CD4-positive, alpha-beta T cell treated with Interleukin-15 for 1 hour (primary cell): ENCODE results near the gene COASY.
"Not testable (repeated sequence)": the region's sequence is repeated elsewhere in the genome, so short reads cannot be mapped to it uniquely, and the experiment has no call there.

Experiments
- DNase-seq: peaks from one replicate; pipeline ENCODE4 v3.0.0-alpha.2; 2020

COASY gene

DNA sequence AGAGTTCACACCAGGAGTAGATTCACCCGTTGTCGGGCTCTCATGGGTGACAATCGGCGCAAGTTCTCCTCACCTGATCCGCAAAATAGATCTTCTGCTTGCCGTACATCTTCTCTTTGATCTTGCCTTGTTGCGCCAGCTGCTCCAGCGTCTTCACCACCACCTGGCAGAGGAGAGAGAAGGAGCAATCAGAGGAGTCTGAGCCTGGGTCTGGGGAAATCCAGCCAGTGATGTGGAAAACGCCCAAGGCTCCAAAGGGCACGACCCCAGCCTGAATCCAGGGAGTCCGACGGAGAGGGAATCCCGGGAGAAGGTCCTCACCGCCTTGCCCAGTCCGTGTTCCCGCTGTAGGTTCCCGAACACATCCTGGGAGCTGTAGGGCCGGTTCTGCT, 15.2 kb downstream of the COASY start:
- DNase-seq: no peak

DNA sequence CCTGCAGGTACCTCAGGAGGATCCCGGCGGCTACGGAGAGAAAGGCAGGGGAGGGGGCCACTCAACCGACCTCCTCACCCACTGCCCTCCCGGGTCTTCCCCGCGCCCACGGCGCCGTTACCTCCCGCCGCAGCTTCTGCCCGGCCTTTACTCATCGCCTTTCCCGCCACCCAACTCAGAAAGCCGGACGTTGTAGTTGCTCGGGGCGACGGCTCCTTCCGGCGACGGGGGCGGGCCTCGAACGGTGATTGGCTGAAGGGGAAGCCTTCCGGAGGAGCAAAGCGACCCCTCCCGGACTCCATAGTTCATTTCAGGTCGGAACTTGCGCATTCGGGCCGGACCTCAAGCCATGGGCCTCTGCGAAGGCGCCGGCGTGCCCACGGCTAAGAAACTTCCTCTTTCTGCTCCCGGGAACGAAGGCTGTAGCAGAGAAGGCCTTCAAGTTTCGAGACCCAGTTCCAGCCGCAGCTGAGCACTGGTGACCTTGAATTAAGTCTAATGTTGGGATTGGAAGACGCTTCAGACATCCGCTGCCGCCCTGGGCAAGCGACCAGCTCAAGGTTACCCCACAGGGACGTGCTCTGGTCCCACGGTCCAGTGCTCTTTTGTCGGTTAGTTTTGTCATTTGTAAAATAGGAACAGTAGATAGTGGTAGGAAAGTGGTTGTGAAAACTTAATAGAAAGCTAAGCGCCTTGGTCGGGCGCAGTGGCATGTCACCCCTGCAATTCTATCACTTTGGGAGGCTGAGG, 15.8 kb downstream of the COASY start, which contains the start of gene PSMC3IP:
PSMC3IP (minus strand) TSS at position 198 of the 750 bp plus-strand sequence; CDS start at position 155, 43 bp downstream.
- DNase-seq: peak; percentile 92

GRCh38 chr17:42578282-42578869, 16.4 kb downstream of the COASY start:
- DNase-seq: peak; percentile 66

- DNase-seq: no peak
Measured at GRCh38 chr17:42579794-42580551, 18.0 kb downstream of the COASY start.

- DNase-seq: no peak
Measured at GRCh38 chr17:42581744-42582270, 19.9 kb downstream of the COASY start.

DNA sequence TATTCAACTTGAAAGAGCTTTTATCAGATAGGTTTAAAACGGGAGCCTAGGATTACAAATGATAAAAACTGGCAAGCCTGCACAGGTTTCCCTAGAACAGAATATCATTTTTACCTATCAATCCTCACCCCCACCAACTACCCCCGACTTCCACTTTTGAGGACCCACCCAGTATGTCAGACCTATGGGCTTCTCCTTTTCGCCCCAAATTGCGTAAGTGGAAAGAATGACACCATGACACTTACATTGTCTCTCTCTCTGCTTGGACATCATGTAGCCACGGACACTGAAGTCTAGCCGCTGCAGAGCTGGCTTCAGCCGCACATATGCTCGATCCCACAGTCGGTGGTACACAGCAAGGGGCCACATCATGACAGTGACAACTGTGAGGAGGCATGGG, 22.9 kb downstream of the COASY start:
- DNase-seq: no peak

DNA sequence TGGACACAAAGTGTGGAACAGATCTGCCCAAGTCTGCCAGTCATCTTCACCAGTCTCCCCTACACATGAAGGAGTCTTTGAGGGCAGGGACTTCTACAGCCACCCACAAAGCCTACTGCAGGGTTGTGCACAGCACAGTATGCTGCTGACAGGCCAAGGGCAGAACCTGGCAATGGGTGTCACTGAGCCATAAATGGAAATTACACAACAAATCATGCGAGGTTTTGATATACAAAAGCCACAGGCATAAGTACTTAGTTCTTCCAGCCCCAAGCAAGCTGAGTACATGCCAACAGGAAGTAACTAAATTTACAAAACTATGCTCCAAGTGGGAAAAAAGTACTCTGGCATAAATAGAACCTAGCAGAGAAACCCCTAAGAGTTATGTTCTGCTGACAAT, 23.4 kb downstream of the COASY start:
- DNase-seq: no peak

GRCh38 chr17:42586514-42587230, 24.7 kb downstream of the COASY start:
- DNase-seq: no peak

DNA sequence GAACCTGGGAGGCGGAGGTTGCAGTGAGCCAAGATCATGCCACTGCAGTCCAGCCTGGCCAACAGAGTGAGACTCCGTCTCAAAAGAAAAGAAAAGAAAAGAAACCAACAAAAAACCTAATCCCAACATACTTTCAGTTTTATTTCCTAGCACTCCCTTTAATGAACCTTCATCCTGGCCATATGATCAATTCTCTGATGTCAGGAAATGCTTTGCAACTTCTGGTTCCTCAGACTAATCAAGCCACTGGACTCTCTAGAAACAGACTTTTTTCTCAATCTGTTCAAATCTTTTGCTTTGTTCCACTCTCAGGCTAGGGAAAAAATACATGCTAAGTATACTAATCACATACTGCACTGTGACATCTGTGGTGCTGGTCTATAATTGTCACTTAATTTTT, 28.9 kb downstream of the COASY start:
- DNase-seq: no peak

GRCh38 chr17:42591411-42591810, 29.5 kb downstream of the COASY start:
- no peak for DNase-seq

DNA sequence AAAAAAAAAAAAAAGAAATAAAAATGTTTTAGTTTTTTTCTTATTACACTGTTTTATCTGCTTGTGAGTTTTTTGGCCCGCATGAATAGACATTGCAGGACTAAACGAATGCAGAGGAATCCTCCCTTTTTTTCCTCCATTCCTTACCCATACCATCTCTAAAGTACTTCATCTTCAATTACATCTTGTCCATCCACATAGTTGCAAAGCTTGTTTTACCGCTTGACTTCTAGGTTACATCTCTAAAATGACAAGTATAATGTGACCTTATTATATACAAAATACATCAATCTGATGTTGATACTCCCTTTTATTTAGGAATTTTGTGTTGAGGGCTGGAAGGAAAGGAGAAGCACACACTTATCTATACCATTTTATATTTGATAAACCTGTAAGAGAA, 34.4 kb downstream of the COASY start:
- DNase-seq: no peak

DNA sequence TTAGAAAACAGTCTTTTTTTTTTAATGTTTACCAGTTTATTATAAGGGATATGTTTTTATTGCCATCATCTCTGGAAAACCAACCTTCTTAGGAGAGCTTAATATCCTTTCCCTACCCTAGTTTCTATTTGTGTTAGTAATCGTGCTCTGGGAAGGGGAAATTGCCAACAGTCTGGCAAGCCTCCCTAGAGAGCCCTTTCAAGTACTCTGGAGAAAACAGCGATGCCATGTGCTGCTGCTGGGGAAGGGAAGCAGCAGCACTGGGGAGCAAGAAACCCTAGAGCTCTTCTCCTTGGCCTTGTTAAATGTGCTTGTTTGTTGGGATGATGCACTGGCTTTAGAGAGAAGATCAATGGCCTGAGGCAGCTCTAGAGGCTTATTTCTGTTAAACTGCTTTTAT, 37.0 kb downstream of the COASY start:
- no peak for DNase-seq

- DNase-seq: no peak
Measured at GRCh38 chr17:42603318-42603717, 41.4 kb downstream of the COASY start.

DNA sequence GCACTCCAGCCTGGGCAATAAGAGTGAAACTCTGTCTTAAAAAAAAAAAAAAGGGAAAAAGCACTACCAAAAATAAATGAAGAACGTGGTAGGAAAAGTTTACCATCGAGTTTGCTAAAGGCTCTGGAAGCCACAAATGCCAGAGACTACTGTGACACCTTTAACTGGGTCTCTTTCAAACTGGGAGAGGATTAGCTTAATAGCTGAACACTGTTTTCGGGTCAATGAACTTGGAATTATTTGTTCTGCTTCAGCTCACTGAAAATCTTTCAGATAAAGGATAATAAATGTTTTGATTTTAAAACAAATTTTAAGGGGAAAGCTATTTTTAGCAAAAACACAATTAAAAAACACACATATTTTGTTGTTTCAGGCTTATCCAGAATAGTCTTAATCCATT, 45.8 kb downstream of the COASY start:
- DNase-seq: no peak

DNA sequence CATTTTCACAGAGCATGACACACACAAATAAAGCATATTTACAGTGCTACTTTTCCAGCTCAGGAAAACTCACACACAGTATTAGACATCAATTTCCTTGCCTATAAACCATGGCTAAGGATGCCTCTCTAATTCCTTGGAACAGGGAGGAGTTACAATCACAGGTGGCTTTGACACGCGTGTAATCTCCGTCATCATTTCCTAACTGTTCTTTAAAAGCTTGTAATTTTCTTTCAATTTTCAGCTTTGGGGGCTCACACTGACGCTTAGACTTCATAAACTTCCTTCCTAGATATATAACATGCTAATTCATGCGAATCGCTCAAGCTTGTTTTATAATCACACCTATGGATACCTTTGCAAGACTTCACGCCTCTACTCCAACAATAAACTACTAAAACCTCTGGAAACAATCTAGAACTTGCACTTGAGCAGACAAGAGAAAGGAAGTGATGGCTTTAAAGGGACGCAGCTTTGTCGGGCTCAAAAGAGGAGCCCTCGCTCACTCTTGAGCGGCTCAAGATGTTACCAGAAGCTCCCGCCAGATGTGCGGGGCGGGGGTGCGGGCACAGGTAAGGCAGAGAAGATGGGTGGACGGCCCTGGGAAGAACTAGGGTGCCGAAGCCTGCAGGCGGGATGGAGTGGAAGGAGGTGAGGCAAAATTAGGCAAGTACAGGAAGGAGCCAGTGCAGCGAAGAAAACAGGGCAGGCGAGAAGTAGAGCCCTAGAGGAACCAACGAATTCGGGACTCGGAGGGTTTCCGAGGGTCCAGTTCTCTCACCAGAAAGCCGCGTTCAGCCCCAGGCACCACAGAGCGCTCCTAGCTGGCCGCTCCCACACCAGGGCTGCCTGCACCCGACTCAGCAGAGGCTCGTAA, 46.6 kb downstream of the COASY start:
- DNase-seq: no peak

- DNase-seq: peak; percentile 99
Measured at GRCh38 chr17:42609182-42609813, 47.4 kb downstream of the COASY start, which contains the start of the genes RETREG3 and TUBG1. TSS of gene RETREG3 (minus strand) at chr17:42609374. CDS start at chr17:42609324, 50 bp downstream. TSS of gene TUBG1 (plus strand) at chr17:42609683. CDS start at chr17:42609738, 55 bp downstream.

DNA sequence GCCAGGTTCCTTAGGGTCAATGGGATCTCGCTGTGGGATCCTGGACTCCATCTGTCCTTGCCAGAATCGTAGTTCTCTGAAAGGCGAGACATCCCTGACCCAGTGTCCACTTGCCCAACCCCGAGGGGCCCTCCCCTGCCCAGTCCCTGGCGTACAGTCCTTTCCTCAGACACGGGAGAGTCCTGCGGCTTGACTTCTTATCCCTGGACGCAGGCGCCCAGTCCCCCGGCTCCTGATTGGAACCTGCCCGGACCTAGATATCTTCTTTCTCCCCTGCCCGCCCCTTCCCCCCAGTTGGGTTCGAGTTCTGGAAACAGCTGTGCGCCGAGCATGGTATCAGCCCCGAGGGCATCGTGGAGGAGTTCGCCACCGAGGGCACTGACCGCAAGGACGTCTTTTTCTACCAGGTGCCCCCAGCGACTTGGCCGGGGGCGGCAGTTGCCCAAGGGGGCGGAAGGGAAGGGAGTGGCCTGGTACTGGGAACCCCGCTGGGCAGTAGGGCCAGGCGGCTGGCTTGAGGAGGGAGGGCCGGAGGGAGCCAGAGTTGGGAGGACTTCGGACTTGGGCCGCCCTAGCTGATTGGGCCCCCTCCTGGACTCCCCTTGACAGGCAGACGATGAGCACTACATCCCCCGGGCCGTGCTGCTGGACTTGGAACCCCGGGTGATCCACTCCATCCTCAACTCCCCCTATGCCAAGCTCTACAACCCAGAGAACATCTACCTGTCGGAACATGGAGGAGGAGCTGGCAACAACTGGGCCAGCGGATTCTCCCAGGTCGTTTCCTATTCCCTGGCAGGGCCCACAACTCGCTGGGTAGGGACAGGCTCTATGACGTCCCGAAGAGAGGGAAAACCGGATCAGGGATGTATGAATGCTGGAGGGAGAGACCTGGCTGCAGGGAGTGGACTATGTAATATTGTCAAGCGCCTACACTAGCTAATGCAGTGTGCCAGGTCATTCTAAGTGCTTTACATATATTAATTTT, 48.2 kb downstream of the COASY start:
- DNase-seq: not testable (repeated sequence)

DNA sequence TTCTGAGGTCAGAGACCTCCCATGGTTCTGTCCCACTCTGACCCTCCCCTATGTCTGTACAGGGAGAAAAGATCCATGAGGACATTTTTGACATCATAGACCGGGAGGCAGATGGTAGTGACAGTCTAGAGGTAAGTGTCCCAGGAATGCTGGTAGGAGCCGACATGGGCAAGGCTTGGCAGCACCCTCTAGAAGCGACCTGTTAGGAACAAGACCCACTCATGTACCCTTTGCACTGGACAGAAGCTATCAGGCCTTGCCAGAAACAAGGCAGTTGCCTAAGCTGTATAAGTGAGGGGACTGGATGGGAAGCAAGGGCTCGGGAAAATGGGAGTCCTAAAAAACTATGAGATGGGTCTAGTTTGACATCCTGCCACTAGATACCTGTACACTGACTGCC, 50.1 kb downstream of the COASY start:
- no peak for DNase-seq

DNA sequence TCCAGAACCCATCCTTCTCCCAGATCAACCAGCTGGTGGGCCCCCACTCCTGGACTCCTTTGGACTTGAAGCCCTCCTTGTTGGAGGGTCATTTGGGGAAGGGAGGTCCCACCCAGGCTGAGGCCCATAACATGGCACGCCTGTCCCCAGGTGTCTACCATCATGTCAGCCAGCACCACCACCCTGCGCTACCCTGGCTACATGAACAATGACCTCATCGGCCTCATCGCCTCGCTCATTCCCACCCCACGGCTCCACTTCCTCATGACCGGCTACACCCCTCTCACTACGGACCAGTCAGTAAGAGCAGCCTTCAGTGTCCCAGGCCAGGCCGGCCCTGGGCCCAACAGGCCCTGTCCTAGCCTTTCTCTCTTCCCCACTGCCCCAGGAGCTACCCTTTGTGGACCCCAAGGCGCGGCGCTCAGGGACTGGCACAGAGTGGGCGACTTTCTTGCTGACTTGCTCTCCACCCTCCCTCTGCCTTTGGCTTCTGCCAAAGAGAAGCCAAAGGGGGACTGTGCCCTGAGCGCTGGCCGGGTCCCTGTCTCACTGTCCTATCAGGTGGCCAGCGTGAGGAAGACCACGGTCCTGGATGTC, 51.8 kb downstream of the COASY start:
- DNase-seq: no peak
